HepG2 (cell line): Measurements from ENCODE around the gene SLC16A5. TPM values are rescaled to one million over a fixed set of nuclear protein-coding genes. Genes with fewer than 3 reads are reported as not detected.

Experiments used
- DR1 ChIP-seq: sonication (generic); formaldehyde crosslinking; IDR thresholded peaks from 2 replicates; pipeline ENCODE4 v1.8.0; 2021; ENCODE audit warnings: mild to moderate bottlenecking, missing genetic modification reagents, inconsistent platforms
- ESRRA ChIP-seq: sonication (generic); formaldehyde crosslinking; IDR thresholded peaks from 2 replicates; pipeline ENCODE4 v1.5.1; 2020; ENCODE audit warnings: mild to moderate bottlenecking, low read depth, missing genetic modification reagents
- KDM3A ChIP-seq: IDR thresholded peaks from 2 replicates; pipeline ENCODE4 v1.6.1; 2018; ENCODE audit warnings: low read depth, missing compliant biosample characterization
- MATR3 ChIP-seq: sonication (generic); formaldehyde crosslinking; IDR thresholded peaks from 2 replicates; pipeline ENCODE4 v1.4.0; 2020; ENCODE audit warnings: missing genetic modification reagents
- NFE2L1 ChIP-seq: sonication (generic); formaldehyde crosslinking; IDR thresholded peaks from 2 replicates; pipeline ENCODE4 v1.4.0; 2020; ENCODE audit warnings: missing genetic modification reagents, mild to moderate bottlenecking, borderline replicate concordance
- REL ChIP-seq: sonication (generic); formaldehyde crosslinking; conservative IDR thresholded peaks from 2 replicates; pipeline ENCODE4 v1.8.0; 2022; ENCODE audit warnings: mild to moderate bottlenecking, missing genetic modification reagents, moderate library complexity
- RFXAP ChIP-seq: sonication (generic); formaldehyde crosslinking; IDR thresholded peaks from 2 replicates; pipeline ENCODE4 v1.4.0; 2020; ENCODE audit warnings: missing genetic modification reagents, borderline replicate concordance
- ZC3H4 ChIP-seq: sonication (generic); formaldehyde crosslinking; IDR thresholded peaks from 2 replicates; pipeline ENCODE4 v1.4.0; 2020; ENCODE audit warnings: missing genetic modification reagents, borderline replicate concordance
- ZNF143 ChIP-seq: sonication (generic); formaldehyde crosslinking; IDR thresholded peaks from 2 replicates; pipeline ENCODE4 v1.4.0; 2020; ENCODE audit warnings: missing genetic modification reagents
- ZNF3 ChIP-seq: IDR thresholded peaks from 2 replicates; pipeline ENCODE4 v1.7.0; 2017; ENCODE audit warnings: inconsistent platforms
- ZNF30 ChIP-seq: sonication (generic); formaldehyde crosslinking; IDR thresholded peaks from 2 replicates; pipeline ENCODE4 v1.5.0; 2020; ENCODE audit warnings: mild to moderate bottlenecking, missing genetic modification reagents
- ZNF619 ChIP-seq: sonication (generic); formaldehyde crosslinking; IDR thresholded peaks from 2 replicates; pipeline ENCODE4 v1.4.0; 2020; ENCODE audit warnings: mild to moderate bottlenecking, missing genetic modification reagents
- polyA plus RNA-seq, 8 experiments: library from polyadenylated mRNA; depleted of rRNA in 3 of 8; stranded (reverse) in 7 of 8; unstranded in 1 of 8; fragments of >200 nt; fragmentation: Illumina TruSeq in 4 of 8; extraction: Trizol in 4 of 8; gene quantifications; 2 replicates each; pipeline versions ENCODE4 v1.2.1 to v1.2.3, GENCODE V29; 2011 to 2016; ENCODE audit warnings: low read depth in 4 of 8, missing spikeins in 1 of 8, mixed read lengths in 1 of 8; ENCODE audit not compliant: insufficient read depth in 1 of 8
- total RNA-seq, 5 experiments: library from RNA; depleted of rRNA; stranded (reverse); fragments of >200 nt; fragmentation: Illumina TruSeq; extraction: Trizol; gene quantifications; 2 replicates each; pipeline ENCODE4 v1.2.3, GENCODE V29; 2016; ENCODE audit warnings: low read depth in 1 of 5
- TF ChIP-seq, protein P1 (sequence below): IDR thresholded peaks from 2 replicates; pipeline ENCODE4 v1.6.1; 2016; ENCODE audit warnings: missing genetic modification reagents, missing compliant biosample characterization
- TF ChIP-seq, protein P2 (sequence below): sonication (generic); formaldehyde crosslinking; IDR thresholded peaks from 2 replicates; pipeline ENCODE4 v1.8.1; 2022; ENCODE audit warnings: mild to moderate bottlenecking, missing genetic modification reagents
- TF ChIP-seq, protein P3 (sequence below): sonication (generic); formaldehyde crosslinking; IDR thresholded peaks from 2 replicates; pipeline ENCODE4 v1.4.0; 2020; ENCODE audit warnings: missing genetic modification reagents
- TF ChIP-seq, protein P4 (sequence below), 2 experiments: IDR thresholded peaks; 2 replicates each; pipeline ENCODE4 v1.6.1; 2011 to 2012; ENCODE audit warnings: low read length in 2 of 2, borderline replicate concordance in 1 of 2, low read depth in 1 of 2, mild to moderate bottlenecking in 1 of 2, moderate library complexity in 1 of 2
- TF ChIP-seq, protein P5 (sequence below): IDR thresholded peaks from 2 replicates; pipeline ENCODE4 v1.6.1; 2016; ENCODE audit warnings: low read depth, missing genetic modification reagents, missing compliant biosample characterization

Gene SLC16A5
- total and polyA plus RNA-seq, 2 of the 13 experiments (the other 11 are each of a cell fraction or from before 2014, with no cell fraction given) = 0.69 to 5.6 TPM

DNA sequence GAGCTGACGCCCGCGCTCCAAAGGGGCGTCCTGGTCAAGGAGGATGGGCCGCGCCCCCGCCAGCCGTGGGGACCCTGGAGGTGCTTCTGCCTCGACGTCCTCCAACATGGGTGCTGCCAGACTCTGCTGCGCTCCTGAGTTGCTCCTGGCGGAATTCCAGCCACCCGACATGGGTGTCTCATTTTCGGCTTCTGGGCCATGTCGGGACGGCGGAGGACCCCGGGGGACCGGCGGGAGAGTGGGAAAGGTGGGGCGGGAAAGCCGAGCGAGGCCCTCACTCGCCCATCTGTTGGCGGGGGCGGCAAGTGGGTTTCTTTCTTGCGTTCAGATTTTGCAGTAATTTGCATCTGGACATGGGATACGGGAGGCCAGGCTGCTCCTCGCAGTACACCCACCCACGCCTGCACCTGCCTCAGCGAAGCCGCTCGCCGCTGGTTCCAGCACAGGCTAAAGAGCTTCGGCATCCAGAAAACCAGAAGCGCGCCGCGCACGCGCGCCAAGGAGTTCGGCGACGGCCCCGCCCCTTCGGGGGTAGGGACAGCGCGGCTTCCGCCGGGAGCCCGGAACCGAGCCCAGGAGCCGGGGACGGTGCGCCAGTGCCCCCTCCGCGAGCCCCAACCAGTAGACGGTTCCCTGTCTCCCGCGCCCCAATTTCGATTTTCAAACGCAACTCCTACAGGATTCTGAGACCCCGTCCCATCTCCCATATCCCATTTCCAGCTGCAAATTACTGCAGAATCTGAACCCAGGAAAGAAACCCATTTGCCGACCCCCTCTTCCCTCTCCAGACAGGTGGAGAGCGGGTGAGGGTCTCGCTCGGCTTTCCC lies 21.9 kb downstream of the SLC16A5 start, which contains the start of gene ARMC7 (continued):
- TF ChIP-seq REL (CRISPR knock-in tag) (no peak), ZNF143 (CRISPR knock-in tag) (peak; percentile 37; the same call in 1 of the 2 replicates), DR1 (CRISPR knock-in tag) (no peak; the same call in none of the 2 replicates), NFE2L1 (CRISPR knock-in tag) (no peak), RFXAP (CRISPR knock-in tag) (peak; percentile 12; the same call in 1 of the 2 replicates), ESRRA (CRISPR knock-in tag) (no peak), KDM3A (CRISPR knock-in tag) (no peak), ZNF30 (0 out of 2 replicates have a peak, but pooled peaks have one; percentile 52), MATR3 (CRISPR knock-in tag) (no peak), ZC3H4 (CRISPR knock-in tag) (no peak), ZNF619 (CRISPR knock-in tag) (no peak), ZNF3 (CRISPR knock-in tag) (no peak)
- TF ChIP-seq, protein P1, sequence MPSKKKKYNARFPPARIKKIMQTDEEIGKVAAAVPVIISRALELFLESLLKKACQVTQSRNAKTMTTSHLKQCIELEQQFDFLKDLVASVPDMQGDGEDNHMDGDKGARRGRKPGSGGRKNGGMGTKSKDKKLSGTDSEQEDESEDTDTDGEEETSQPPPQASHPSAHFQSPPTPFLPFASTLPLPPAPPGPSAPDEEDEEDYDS = peak; percentile 83
- TF ChIP-seq, protein P2, sequence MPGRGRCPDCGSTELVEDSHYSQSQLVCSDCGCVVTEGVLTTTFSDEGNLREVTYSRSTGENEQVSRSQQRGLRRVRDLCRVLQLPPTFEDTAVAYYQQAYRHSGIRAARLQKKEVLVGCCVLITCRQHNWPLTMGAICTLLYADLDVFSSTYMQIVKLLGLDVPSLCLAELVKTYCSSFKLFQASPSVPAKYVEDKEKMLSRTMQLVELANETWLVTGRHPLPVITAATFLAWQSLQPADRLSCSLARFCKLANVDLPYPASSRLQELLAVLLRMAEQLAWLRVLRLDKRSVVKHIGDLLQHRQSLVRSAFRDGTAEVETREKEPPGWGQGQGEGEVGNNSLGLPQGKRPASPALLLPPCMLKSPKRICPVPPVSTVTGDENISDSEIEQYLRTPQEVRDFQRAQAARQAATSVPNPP (CRISPR knock-in tag) = 0 out of 2 replicates have a peak, but pooled peaks have one; percentile 58
- TF ChIP-seq, protein P3, sequence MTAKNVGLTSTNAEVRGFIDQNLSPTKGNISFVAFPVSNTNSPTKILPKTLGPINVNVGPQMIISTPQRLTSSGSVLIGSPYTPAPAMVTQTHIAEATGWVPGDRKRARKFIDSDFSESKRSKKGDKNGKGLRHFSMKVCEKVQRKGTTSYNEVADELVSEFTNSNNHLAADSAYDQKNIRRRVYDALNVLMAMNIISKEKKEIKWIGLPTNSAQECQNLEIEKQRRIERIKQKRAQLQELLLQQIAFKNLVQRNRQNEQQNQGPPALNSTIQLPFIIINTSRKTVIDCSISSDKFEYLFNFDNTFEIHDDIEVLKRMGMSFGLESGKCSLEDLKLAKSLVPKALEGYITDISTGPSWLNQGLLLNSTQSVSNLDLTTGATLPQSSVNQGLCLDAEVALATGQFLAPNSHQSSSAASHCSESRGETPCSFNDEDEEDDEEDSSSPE (CRISPR knock-in tag) = peak; percentile 82
- TF ChIP-seq, protein P4, sequence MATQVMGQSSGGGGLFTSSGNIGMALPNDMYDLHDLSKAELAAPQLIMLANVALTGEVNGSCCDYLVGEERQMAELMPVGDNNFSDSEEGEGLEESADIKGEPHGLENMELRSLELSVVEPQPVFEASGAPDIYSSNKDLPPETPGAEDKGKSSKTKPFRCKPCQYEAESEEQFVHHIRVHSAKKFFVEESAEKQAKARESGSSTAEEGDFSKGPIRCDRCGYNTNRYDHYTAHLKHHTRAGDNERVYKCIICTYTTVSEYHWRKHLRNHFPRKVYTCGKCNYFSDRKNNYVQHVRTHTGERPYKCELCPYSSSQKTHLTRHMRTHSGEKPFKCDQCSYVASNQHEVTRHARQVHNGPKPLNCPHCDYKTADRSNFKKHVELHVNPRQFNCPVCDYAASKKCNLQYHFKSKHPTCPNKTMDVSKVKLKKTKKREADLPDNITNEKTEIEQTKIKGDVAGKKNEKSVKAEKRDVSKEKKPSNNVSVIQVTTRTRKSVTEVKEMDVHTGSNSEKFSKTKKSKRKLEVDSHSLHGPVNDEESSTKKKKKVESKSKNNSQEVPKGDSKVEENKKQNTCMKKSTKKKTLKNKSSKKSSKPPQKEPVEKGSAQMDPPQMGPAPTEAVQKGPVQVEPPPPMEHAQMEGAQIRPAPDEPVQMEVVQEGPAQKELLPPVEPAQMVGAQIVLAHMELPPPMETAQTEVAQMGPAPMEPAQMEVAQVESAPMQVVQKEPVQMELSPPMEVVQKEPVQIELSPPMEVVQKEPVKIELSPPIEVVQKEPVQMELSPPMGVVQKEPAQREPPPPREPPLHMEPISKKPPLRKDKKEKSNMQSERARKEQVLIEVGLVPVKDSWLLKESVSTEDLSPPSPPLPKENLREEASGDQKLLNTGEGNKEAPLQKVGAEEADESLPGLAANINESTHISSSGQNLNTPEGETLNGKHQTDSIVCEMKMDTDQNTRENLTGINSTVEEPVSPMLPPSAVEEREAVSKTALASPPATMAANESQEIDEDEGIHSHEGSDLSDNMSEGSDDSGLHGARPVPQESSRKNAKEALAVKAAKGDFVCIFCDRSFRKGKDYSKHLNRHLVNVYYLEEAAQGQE (IDR thresholded peaks at IDR 0.05; ENCODE audit: borderline replicate concordance in 1 of 2, low read depth in 1 of 2, low read length in 2 of 2) = no peak
- TF ChIP-seq, protein P5, sequence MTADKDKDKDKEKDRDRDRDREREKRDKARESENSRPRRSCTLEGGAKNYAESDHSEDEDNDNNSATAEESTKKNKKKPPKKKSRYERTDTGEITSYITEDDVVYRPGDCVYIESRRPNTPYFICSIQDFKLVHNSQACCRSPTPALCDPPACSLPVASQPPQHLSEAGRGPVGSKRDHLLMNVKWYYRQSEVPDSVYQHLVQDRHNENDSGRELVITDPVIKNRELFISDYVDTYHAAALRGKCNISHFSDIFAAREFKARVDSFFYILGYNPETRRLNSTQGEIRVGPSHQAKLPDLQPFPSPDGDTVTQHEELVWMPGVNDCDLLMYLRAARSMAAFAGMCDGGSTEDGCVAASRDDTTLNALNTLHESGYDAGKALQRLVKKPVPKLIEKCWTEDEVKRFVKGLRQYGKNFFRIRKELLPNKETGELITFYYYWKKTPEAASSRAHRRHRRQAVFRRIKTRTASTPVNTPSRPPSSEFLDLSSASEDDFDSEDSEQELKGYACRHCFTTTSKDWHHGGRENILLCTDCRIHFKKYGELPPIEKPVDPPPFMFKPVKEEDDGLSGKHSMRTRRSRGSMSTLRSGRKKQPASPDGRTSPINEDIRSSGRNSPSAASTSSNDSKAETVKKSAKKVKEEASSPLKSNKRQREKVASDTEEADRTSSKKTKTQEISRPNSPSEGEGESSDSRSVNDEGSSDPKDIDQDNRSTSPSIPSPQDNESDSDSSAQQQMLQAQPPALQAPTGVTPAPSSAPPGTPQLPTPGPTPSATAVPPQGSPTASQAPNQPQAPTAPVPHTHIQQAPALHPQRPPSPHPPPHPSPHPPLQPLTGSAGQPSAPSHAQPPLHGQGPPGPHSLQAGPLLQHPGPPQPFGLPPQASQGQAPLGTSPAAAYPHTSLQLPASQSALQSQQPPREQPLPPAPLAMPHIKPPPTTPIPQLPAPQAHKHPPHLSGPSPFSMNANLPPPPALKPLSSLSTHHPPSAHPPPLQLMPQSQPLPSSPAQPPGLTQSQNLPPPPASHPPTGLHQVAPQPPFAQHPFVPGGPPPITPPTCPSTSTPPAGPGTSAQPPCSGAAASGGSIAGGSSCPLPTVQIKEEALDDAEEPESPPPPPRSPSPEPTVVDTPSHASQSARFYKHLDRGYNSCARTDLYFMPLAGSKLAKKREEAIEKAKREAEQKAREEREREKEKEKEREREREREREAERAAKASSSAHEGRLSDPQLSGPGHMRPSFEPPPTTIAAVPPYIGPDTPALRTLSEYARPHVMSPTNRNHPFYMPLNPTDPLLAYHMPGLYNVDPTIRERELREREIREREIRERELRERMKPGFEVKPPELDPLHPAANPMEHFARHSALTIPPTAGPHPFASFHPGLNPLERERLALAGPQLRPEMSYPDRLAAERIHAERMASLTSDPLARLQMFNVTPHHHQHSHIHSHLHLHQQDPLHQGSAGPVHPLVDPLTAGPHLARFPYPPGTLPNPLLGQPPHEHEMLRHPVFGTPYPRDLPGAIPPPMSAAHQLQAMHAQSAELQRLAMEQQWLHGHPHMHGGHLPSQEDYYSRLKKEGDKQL (CRISPR knock-in tag) = no peak
